ENCODE data around the gene PARP14.
"Not testable (repeated sequence)": the region's sequence is repeated elsewhere in the genome, so short reads cannot be mapped to it uniquely, and the experiment has no call there.

The PARP14 gene

DNA sequence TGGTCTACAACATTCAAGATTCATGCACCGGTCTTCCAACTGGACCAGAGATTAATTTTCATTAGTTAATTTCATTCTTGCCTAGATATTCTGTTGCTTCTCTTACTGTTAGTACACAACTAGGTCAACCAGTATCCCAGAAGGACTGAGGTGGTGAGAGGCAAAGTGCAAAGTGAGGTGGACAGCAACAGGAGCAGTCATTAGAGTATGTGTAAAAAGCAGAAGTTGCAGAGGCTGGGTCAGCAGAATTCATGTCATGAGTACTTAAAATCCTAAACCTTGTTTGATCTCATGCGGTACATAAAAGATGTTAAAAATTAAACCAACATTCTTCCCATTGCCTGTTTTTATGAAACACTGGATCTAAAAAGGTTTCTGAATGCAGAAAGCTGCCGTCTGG, 46.7 kb downstream of the PARP14 start:
- no peak for DNase-seq (ENCODE audit: low spot score)

DNA sequence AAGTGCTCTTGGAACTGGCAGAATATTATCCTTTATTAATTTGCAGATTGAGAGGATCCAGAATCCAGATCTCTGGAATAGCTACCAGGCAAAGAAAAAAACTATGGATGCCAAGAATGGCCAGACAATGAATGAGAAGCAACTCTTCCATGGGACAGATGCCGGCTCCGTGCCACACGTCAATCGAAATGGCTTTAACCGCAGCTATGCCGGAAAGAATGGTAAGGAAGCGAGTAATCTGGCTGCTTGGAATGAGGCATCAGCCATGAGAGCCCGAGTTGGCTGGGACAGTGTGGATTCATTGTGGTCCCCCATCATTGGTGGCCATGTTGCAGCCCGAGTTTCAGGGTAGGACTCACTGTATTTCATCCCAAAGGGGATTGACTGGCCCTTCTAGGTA, 47.1 kb downstream of the PARP14 start:
- DNase-seq (ENCODE audit: low spot score), result no peak

GRCh38 chr3:122728186-122728585, 47.5 kb downstream of the PARP14 start:
- no peak for DNase-seq (ENCODE audit: low spot score)

DNA sequence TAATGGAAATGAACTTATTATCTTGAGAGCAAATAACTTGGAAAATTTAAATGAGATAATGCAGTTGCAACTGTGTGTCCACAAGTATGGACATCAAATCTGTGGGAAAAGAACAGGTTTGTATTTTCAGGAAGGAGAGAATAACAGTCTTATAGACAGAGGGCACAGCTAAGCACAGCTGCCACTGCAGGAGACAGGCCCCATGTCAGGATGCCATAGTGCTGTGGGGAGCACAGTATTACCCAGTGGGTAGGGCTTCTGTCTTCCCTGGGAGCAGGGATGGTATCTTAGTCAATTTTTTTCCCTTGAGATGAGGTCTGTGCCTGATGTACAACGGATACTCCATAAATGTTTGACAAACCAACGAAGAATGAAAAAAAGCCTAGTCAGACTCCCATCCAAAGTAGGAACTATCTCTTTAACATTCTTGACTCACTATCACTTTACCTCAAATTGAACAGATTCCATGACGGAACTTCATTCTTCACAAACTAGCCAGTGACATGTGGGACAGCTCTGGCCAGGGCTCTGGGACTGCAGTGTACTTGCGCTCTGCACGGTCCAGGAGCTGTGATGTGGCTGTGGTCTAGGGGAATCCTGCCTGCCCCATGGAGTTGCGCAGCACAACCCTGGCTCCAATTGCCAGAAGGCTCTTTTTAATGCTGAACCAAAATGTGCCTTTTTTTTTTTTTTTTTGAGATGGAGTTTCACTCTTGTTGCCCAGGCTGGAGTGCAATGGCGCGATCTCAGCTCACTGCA, 48.3 kb downstream of the PARP14 start:
- DNase-seq (ENCODE audit: low spot score), result no peak

GRCh38 chr3:122730240-122730639, 49.6 kb downstream of the PARP14 start:
- DNase-seq (ENCODE audit: low spot score), result no peak

DNA sequence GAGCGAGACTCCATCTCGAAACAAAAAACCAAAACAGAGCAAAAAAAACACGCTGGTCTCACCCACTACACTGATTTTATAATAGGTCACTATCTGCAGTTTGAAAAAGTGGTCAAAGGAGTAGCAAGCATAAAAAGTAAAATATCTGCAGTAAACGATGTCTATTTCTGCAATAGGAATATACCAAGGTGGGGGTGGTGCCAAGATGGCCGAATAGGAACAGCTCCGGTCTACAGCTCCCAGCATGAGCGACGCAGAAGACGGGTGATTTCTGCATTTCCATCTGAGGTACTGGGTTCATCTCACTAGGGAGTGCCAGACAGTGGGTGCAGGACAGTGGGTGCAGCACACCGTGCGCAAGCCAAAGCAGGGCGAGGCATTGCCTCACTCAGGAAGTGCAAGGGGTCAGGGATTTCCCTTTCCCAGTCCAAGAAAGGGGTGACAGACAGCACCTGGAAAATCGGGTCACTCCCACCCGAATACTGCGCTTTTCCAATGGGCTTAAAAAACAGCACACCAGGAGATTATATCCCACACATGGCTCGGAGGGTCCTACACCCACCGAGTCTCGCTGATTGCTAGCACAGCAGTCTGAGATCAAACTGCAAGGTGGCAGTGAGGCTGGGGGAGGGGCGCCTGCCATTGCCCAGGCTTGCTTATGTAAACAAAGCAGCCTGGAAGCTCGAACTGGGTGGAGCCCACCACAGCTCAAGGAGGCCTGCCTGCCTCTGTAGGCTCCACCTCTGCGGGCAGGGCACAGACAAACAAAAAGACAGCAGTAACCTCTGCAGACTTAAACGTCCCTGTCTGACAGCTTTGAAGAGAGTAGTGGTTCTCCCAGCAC, 52.3 kb downstream of the PARP14 start:
- DNase-seq (ENCODE audit: low spot score), result not testable (repeated sequence)

- DNase-seq (ENCODE audit: low spot score), result no peak
Observed at GRCh38 chr3:122739172-122739571, 58.5 kb downstream of the PARP14 start.

GRCh38 chr3:122742234-122742633, 61.6 kb downstream of the PARP14 start:
- no peak for DNase-seq (ENCODE audit: low spot score)

DNA sequence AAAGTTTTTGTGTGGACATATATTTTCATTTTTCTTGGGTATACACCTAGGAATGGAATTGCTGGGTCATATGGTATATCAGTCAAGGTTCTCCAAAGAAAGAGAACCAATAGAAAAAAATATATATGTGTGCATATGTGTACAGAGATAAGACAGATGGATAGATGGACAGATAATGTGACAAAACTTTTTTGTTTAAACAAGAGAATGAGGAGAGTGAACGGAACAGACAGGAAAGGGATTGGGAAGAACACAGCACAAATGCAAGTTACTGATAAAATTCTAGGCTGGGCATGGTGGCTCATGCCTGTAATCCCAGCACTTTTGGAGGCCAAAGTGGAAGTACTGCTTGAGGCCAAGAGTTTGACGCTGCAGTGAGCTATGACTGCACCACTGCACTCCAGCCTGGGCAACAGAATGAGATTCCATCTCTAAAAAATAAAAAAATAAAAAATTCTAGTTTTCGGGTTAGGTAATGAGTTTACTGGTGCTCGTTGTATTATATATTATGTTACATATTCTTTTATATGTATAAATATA, 63.0 kb downstream of the PARP14 start:
- no peak for DNase-seq (ENCODE audit: low spot score)

DNA sequence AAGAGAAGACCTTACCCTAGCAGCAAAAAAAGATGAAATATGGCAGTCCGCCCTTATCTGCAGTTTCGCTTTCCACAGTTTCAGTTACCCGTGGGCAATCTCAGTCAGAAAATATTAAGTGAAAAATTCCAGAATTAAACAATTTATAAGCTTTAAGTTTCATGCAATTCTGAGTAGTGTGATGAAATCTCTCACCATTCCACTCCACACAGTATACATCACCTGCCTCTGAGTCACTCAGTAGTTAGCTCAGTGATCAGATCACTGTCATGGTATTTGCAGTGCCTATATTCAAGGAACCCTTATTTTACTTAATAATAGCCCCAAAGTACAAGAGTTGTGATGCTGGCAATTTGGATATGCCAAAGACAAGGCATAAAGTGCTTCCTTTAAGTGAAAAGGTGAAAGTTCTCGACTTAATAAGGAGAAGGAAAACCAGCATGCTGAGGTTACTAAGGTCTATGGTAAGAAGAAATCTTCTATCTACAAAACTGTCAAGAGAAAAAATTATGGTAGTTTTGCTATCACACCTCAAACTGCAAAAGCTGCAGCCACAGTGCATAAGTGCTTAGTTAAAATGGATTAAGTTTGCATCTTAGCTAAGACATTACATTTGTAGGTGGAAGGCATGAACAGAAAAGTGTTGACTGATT, 64.9 kb downstream of the PARP14 start:
- peak; percentile 43 for DNase-seq (ENCODE audit: low spot score)

DNA sequence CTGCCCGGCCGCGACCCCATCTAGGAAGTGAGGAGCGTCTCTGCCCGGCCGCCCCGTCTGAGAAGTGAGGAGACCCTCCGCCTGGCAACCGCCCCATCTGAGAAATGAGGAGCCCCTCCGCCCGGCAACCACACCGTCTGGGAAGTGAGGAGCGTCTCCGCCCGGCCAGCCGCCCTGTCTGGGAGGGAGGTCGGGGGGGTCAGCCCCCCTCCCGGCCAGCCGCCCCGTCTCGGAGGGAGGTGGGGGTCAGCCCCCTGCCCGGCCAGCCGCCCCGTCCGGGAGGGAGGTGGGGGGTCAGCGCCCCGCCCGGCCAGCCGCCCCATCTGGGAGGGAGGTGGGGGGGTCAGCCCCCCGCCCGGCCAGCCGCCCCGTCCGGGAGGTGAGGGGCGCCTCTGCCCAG, 66.7 kb downstream of the PARP14 start:
- DNase-seq (ENCODE audit: low spot score), result not testable (repeated sequence)

GRCh38 chr3:122748347-122748746, 67.7 kb downstream of the PARP14 start:
- no peak for DNase-seq (ENCODE audit: low spot score)

DNA sequence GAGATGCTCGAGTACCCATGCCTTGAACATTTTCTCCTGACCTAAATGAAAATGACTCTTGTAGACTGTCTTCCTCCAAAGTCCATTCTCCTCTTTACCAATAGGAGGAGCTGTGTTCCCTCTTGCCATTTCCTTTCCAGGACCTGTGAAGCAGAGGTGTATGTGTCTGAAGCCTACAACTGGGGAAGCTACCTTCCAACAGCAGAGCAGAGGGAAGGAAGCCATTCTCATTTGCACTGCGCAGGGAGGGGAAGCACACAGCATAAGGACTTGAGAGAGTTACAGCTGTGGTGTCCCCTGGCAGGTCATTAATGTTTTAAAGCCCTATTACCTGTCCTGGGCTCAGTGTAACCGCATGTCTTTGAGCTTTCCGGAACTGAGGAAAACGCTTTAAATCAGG, 74.3 kb downstream of the PARP14 start:
- peak; percentile 49 for DNase-seq (ENCODE audit: low spot score)

DNA sequence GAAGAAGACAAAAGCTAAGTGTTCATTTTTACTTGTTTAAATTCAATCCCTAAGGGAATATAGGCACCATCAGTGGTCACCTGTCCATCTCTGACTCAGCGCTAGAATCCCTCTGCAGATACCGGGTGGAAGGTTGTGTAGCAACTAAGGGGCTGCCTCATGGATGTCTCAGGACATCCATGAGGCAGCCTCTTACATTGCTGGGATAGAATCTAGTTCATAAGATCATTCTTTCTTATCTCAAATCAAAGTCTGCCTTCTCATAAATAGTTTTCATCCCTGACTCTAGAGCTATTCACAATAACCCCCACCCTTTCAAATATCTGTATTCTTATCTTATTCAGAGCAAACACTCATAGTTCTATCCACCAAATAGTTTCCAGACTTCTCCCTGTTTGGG, 74.9 kb downstream of the PARP14 start:
- DNase-seq (ENCODE audit: low spot score), result no peak

DNA sequence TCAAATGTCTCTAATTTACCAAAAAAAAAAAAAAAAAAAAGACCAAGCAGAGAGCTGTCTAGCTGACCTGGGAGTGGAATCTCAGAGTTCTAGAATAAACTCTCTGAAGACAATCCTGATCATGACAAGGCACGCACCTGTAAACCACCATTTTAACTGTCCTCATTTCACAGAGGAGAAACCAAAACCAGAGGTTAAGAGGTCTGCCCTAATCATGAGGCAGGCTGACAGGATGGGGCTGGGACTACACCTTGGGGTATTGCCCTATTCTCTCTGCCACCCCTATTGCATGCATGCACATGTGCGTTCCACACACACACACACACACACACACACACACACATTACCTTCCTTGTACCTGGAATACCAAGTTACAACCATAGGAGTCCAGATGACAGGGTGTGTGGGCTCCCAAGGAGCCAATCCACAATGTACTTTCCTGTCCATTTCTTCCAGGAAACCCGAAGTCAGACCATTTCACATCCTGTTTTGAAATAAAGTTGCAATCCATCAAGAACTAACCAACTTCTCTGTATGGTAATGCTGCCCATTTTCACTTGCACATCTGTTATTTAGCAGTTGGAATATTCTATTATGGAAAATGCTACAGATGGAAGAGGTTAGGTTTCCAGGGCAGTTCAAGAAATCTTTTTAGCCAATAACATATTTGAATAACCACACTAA, 78.4 kb downstream of the PARP14 start:
- no peak for DNase-seq (ENCODE audit: low spot score)

GRCh38 chr3:122760453-122761271, 80.0 kb downstream of the PARP14 start:
- no peak for DNase-seq (ENCODE audit: low spot score)

GRCh38 chr3:122766430-122766829, 85.8 kb downstream of the PARP14 start:
- DNase-seq (ENCODE audit: low spot score), result no peak

GRCh38 chr3:122767540-122768372, 87.1 kb downstream of the PARP14 start:
- DNase-seq (ENCODE audit: low spot score), result no peak

GRCh38 chr3:122770521-122771202, 90.0 kb downstream of the PARP14 start:
- no peak for DNase-seq (ENCODE audit: low spot score)

- no peak for DNase-seq (ENCODE audit: low spot score)
Observed at GRCh38 chr3:122772827-122773226, 92.2 kb downstream of the PARP14 start.
